ENCODE data around the gene ADH1B. TPM values are rescaled to one million over a fixed set of nuclear protein-coding genes. Genes with fewer than 3 reads are reported as not detected.

ADH1B gene
- total RNA-seq, 1 experiment from 2014 or later, result not detected

- Histone ChIP-seq H3K4me1 (replicated peaks; ENCODE audit: insufficient read depth) (no peaks in the 10 kb centered on the region), H4K20me1 (ENCODE audit: insufficient read depth) (no peaks in the 10 kb centered on the region), H3K36me3 (ENCODE audit: low read depth) (no peaks in the 10 kb centered on the region), H3F3A (ENCODE audit: insufficient read depth, low read depth) (no peaks in the 10 kb centered on the region), H3K9me2 (ENCODE audit: insufficient read depth) (no peaks in the 10 kb centered on the region; the same call in 1 of the 2 replicates), H3K79me2 (ENCODE audit: low read depth) (no peaks in the 10 kb centered on the region), H3K4me2 (no peak overlapping the region), H3K4me3 (no peak overlapping the region), H3K27me3 (ENCODE audit: insufficient read depth, low read depth) (no peaks in the 10 kb centered on the region), H2AFZ (no peak overlapping the region), H3K27ac (no peak overlapping the region), H3K9me3 (ENCODE audit: insufficient read depth, low read depth) (no peaks in the 10 kb centered on the region)
- intact Hi-C loops (cut with micrococcal nuclease; ENCODE audit: unreplicated experiment), result no loop called here
- TF ChIP-seq CTCF (conservative IDR thresholded peaks at IDR 0.05) (no peak), EZH2 (IDR thresholded peaks at IDR 0.05; ENCODE audit: low read depth) (no peak)
- no peak for DNase-seq
- BruUV-seq (replicated peaks), result no TSS peak
- CTCF ChIA-PET, result no interaction called here
- POLR2A ChIA-PET (ENCODE audit: unreplicated experiment), result interaction anchor here (0.6 kb wide), 1 partner anchor 514 kb away, joined by 5 read pairs; no protein-coding TSS in a partner anchor
Measured at GRCh38 chr4:99285387-99285786, 35.8 kb downstream of the ADH1B start.

GRCh38 chr4:99282731-99283130 lies 38.5 kb downstream of the ADH1B start:
- no peak for DNase-seq
- Histone ChIP-seq H2AFZ (no peak overlapping the region), H3K36me3 (ENCODE audit: low read depth) (no peaks in the 10 kb centered on the region), H4K20me1 (ENCODE audit: insufficient read depth) (no peaks in the 10 kb centered on the region), H3K4me3 (no peak overlapping the region), H3K4me2 (no peak overlapping the region), H3K9me2 (ENCODE audit: insufficient read depth) (no peaks in the 10 kb centered on the region), H3F3A (ENCODE audit: insufficient read depth, low read depth) (no peaks in the 10 kb centered on the region), H3K27me3 (ENCODE audit: insufficient read depth, low read depth) (no peaks in the 10 kb centered on the region), H3K79me2 (ENCODE audit: low read depth) (no peaks in the 10 kb centered on the region), H3K4me1 (replicated peaks; ENCODE audit: insufficient read depth) (no peaks in the 10 kb centered on the region), H3K9me3 (ENCODE audit: insufficient read depth, low read depth) (no peaks in the 10 kb centered on the region), H3K27ac (no peak overlapping the region)
- ChIA-PET POLR2A (ENCODE audit: unreplicated experiment) (no interaction called here), CTCF (no interaction called here)
- BruUV-seq (replicated peaks), result no TSS peak
- intact Hi-C loops (cut with micrococcal nuclease; ENCODE audit: unreplicated experiment), result no loop called here
- TF ChIP-seq CTCF (conservative IDR thresholded peaks at IDR 0.05) (no peak), EZH2 (IDR thresholded peaks at IDR 0.05; ENCODE audit: low read depth) (no peak)

- no peaks in the 10 kb centered on the region for H3K9me2 ChIP-seq (ENCODE audit: insufficient read depth)
- CTCF ChIA-PET, result no interaction called here
- no peak overlapping the region for H2AFZ ChIP-seq
- H3K79me2 ChIP-seq (ENCODE audit: low read depth), result no peaks in the 10 kb centered on the region
- no peak overlapping the region for H3K27ac ChIP-seq
- no TSS peak for BruUV-seq (replicated peaks)
- intact Hi-C loops (cut with micrococcal nuclease; ENCODE audit: unreplicated experiment), result no loop called here
- no peaks in the 10 kb centered on the region for H4K20me1 ChIP-seq (ENCODE audit: insufficient read depth)
- no peaks in the 10 kb centered on the region for H3K36me3 ChIP-seq (ENCODE audit: low read depth)
- H3K9me3 ChIP-seq (ENCODE audit: insufficient read depth, low read depth), result no peaks in the 10 kb centered on the region
- no peaks in the 10 kb centered on the region for H3K27me3 ChIP-seq (ENCODE audit: insufficient read depth, low read depth)
- no peak overlapping the region for H3K4me2 ChIP-seq
- POLR2A ChIA-PET (ENCODE audit: unreplicated experiment), result no interaction called here
- H3K4me3 ChIP-seq, result no peak overlapping the region
- H3K4me1 ChIP-seq (replicated peaks; ENCODE audit: insufficient read depth), result no peaks in the 10 kb centered on the region
- DNase-seq, result no peak
- TF ChIP-seq EZH2 (IDR thresholded peaks at IDR 0.05; ENCODE audit: low read depth) (no peak), CTCF (conservative IDR thresholded peaks at IDR 0.05) (no peak)
- no peaks in the 10 kb centered on the region for H3F3A ChIP-seq (ENCODE audit: insufficient read depth, low read depth)
Measured at GRCh38 chr4:99281261-99281660, 39.9 kb downstream of the ADH1B start.

Measured in PC-9 (cell line).